ENCODE data around the gene TCF3. TPM values are rescaled to one million over a fixed set of nuclear protein-coding genes. Genes with fewer than 3 reads are reported as not detected.

TCF3 gene
- total RNA-seq, 4 donors from 2014 or later = 21.2 to 62.0 (median 39.6) TPM

- Histone ChIP-seq H3K27me3 (peaks cover 100% of the 10 kb centered on the region), H3K4me1 (peaks cover 0 to 22% (median 8%) of the 10 kb centered on the region in 3 donors), H3K27ac (no peak overlapping the region), H3K36me3 (no peaks in the 10 kb centered on the region), H3K4me3 (no peak overlapping the region), H3K9me3 (no peaks in the 10 kb centered on the region)
- 54 to 76% methylated on average over 3 to 6 of the region's 27 CpGs for WGBS, 2 donors (ENCODE audit: low coverage in 1 of 2)
- TF ChIP-seq POLR2A (IDR thresholded peaks at IDR 0.05) (no peak), POLR2AphosphoS5 (IDR thresholded peaks at IDR 0.05) (no peak), EP300 (IDR thresholded peaks at IDR 0.05) (no peak)
- TF ChIP-seq, protein P1, sequence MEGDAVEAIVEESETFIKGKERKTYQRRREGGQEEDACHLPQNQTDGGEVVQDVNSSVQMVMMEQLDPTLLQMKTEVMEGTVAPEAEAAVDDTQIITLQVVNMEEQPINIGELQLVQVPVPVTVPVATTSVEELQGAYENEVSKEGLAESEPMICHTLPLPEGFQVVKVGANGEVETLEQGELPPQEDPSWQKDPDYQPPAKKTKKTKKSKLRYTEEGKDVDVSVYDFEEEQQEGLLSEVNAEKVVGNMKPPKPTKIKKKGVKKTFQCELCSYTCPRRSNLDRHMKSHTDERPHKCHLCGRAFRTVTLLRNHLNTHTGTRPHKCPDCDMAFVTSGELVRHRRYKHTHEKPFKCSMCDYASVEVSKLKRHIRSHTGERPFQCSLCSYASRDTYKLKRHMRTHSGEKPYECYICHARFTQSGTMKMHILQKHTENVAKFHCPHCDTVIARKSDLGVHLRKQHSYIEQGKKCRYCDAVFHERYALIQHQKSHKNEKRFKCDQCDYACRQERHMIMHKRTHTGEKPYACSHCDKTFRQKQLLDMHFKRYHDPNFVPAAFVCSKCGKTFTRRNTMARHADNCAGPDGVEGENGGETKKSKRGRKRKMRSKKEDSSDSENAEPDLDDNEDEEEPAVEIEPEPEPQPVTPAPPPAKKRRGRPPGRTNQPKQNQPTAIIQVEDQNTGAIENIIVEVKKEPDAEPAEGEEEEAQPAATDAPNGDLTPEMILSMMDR (IDR thresholded peaks at IDR 0.05) = no peak
- no peak for ATAC-seq
Observed at GRCh38 chr19:1676351-1677266, 24.2 kb upstream of the TCF3 start.

GRCh38 chr19:1675633-1676350, 23.4 kb upstream of the TCF3 start:
- no peak overlapping the region for H3K4me3 ChIP-seq
- 1% methylated on average over 22 of the region's 62 CpGs; no CpG with 5 or more reads in 1 of the 2 donors for WGBS, 2 donors (ENCODE audit: low coverage in 1 of 2)
- peaks cover 100% of the 10 kb centered on the region for H3K27me3 ChIP-seq
- no peaks in the 10 kb centered on the region for H3K9me3 ChIP-seq
- H3K27ac ChIP-seq = no peak overlapping the region
- H3K36me3 ChIP-seq = no peaks in the 10 kb centered on the region
- H3K4me1 ChIP-seq = peaks cover 0 to 24% (median 8%) of the 10 kb centered on the region in 3 donors
- ATAC-seq = no peak
- TF ChIP-seq POLR2AphosphoS5 (IDR thresholded peaks at IDR 0.05) = no peak
- TF ChIP-seq, protein P1 (IDR thresholded peaks at IDR 0.05) = no peak
- TF ChIP-seq POLR2A (IDR thresholded peaks at IDR 0.05) = no peak
- no peak for TF ChIP-seq EP300 (IDR thresholded peaks at IDR 0.05)

- TF ChIP-seq POLR2A (IDR thresholded peaks at IDR 0.05) (no peak), EP300 (IDR thresholded peaks at IDR 0.05) (no peak), POLR2AphosphoS5 (IDR thresholded peaks at IDR 0.05) (no peak)
- TF ChIP-seq, protein P1 (IDR thresholded peaks at IDR 0.05) = no peak
- Histone ChIP-seq H3K27me3 (peaks cover 97% of the 10 kb centered on the region), H3K4me1 (peaks cover 0 to 24% (median 8%) of the 10 kb centered on the region in 3 donors), H3K9me3 (no peaks in the 10 kb centered on the region), H3K27ac (no peak overlapping the region), H3K4me3 (no peak overlapping the region), H3K36me3 (no peaks in the 10 kb centered on the region)
- no peak for ATAC-seq
- no CpG with 5 or more reads among the region's 8 CpGs for WGBS, 2 donors (ENCODE audit: low coverage in 1 of 2)
Observed at GRCh38 chr19:1674293-1674679, 21.9 kb upstream of the TCF3 start.

- H3K27me3 ChIP-seq = peaks cover 97% of the 10 kb centered on the region
- peaks cover 0 to 29% (median 11%) of the 10 kb centered on the region in 3 donors for H3K4me1 ChIP-seq
- 20 to 51% methylated on average over 1 to 9 of the region's 16 CpGs for WGBS, 2 donors (ENCODE audit: low coverage in 1 of 2)
- H3K9me3 ChIP-seq = no peaks in the 10 kb centered on the region
- H3K4me3 ChIP-seq = no peak overlapping the region
- H3K36me3 ChIP-seq = no peaks in the 10 kb centered on the region
- no peak for ATAC-seq
- no peak overlapping the region for H3K27ac ChIP-seq
- no peak for TF ChIP-seq POLR2AphosphoS5 (IDR thresholded peaks at IDR 0.05)
- no peak for TF ChIP-seq POLR2A (IDR thresholded peaks at IDR 0.05)
- TF ChIP-seq, protein P1 (IDR thresholded peaks at IDR 0.05) = no peak
- TF ChIP-seq EP300 (IDR thresholded peaks at IDR 0.05) = no peak
Observed at GRCh38 chr19:1673645-1674292, 21.4 kb upstream of the TCF3 start.
